Testis (tissue), 3 donors: ENCODE data around the gene PPP1R17. TPM values are rescaled to one million over a fixed set of nuclear protein-coding genes. Genes with fewer than 3 reads are reported as not detected.

ENCODE experiments used
- DNase-seq: peaks from one replicate; pipeline ENCODE4 v3.0.0-alpha.2; 2019
- H3K27ac ChIP-seq, 2 donors: fragments of 200-600 bp; sonication (generic); one replicate each; pipeline ENCODE4 v1.5.1; 2019
- H3K27me3 ChIP-seq: fragments of 200-600 bp; sonication (generic); one replicate; pipeline ENCODE4 v1.5.1; 2019
- H3K36me3 ChIP-seq: fragments of 200-600 bp; sonication (generic); one replicate; pipeline ENCODE4 v1.5.1; 2017; ENCODE audit warnings: low read depth; ENCODE audit errors: missing control alignments
- H3K4me1 ChIP-seq: fragments of 200-600 bp; sonication (generic); one replicate; pipeline ENCODE4 v1.5.1; 2019
- H3K4me3 ChIP-seq, 2 donors: fragments of 200-600 bp; sonication (generic); one replicate each; pipeline ENCODE4 v1.5.1; 2017 to 2019
- H3K9me3 ChIP-seq: fragments of 200-600 bp; sonication (generic); one replicate; pipeline ENCODE4 v1.5.1; 2017
- POLR2A ChIP-seq: fragments of 450-650 bp; IDR thresholded peaks from one replicate; pipeline ENCODE4 v1.6.1; 2017; ENCODE audit warnings: antibody characterized with exemption, mild to moderate bottlenecking, moderate library complexity
- WGBS, 2 donors: methylation state at CpG; one replicate each; pipeline ENCODE4 v1.1.5; 2018; 5-methylcytosine and 5-hydroxymethylcytosine counted together
- intact Hi-C: fragments of 100-400 bp; cut with DNase I; formaldehyde crosslinking; loops from one replicate; pipeline ENCODE4 v1.15.1; 2023; ENCODE audit warnings: low total_unique reads
- polyA plus RNA-seq: library from polyadenylated mRNA; stranded (reverse); fragments of 350-450 nt; fragmentation: Illumina TruSeq; extraction: RNeasy Lipid Tissue Mini Kit (QIAGEN cat#74804); gene quantifications from one replicate; pipeline ENCODE4 v1.2.3, GENCODE V29; 2014; ENCODE audit warnings: low read depth, low replicate concordance; ENCODE audit not compliant: insufficient read depth
- total RNA-seq, 2 donors: library from RNA; depleted of rRNA; stranded (reverse); fragments of >200 nt; gene quantifications; one replicate each; pipeline ENCODE4 v1.2.3, GENCODE V29; 2016
- TF ChIP-seq, protein P1 (sequence below), 3 experiments: fragments of 450-650 bp in 2 of 3; fragments of 200-600 bp in 1 of 3; sonication (generic) in 1 of 3; IDR thresholded peaks; one replicate each; pipeline ENCODE4 v1.5.1; 2016 to 2019; ENCODE audit warnings: antibody characterized with exemption in 3 of 3, mild to moderate bottlenecking in 2 of 3, moderate library complexity in 1 of 3

PPP1R17 gene
- total and polyA plus RNA-seq, 3 donors from 2014 or later, result 1.7 to 4.1 (median 2.4) TPM

- no peak for TF ChIP-seq POLR2A
- TF ChIP-seq, protein P1, sequence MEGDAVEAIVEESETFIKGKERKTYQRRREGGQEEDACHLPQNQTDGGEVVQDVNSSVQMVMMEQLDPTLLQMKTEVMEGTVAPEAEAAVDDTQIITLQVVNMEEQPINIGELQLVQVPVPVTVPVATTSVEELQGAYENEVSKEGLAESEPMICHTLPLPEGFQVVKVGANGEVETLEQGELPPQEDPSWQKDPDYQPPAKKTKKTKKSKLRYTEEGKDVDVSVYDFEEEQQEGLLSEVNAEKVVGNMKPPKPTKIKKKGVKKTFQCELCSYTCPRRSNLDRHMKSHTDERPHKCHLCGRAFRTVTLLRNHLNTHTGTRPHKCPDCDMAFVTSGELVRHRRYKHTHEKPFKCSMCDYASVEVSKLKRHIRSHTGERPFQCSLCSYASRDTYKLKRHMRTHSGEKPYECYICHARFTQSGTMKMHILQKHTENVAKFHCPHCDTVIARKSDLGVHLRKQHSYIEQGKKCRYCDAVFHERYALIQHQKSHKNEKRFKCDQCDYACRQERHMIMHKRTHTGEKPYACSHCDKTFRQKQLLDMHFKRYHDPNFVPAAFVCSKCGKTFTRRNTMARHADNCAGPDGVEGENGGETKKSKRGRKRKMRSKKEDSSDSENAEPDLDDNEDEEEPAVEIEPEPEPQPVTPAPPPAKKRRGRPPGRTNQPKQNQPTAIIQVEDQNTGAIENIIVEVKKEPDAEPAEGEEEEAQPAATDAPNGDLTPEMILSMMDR (IDR thresholded peaks at IDR 0.05), result no peak
- H3K27ac ChIP-seq, result no peak overlapping the region
- no peaks in the 10 kb centered on the region for H3K27me3 ChIP-seq
- intact Hi-C loops, result no loop called here
- WGBS, 2 donors, result 53 to 59% methylated on average over 5 of the region's 5 CpGs
- no peaks in the 10 kb centered on the region for H3K4me1 ChIP-seq
- H3K9me3 ChIP-seq, result no peaks in the 10 kb centered on the region
- H3K36me3 ChIP-seq, result no peaks in the 10 kb centered on the region
- no peak overlapping the region for H3K4me3 ChIP-seq
- DNase-seq, result no peak
These were observed 3.4 kb upstream of the PPP1R17 start for GRCh38 chr7:31683445-31684225.

DNA sequence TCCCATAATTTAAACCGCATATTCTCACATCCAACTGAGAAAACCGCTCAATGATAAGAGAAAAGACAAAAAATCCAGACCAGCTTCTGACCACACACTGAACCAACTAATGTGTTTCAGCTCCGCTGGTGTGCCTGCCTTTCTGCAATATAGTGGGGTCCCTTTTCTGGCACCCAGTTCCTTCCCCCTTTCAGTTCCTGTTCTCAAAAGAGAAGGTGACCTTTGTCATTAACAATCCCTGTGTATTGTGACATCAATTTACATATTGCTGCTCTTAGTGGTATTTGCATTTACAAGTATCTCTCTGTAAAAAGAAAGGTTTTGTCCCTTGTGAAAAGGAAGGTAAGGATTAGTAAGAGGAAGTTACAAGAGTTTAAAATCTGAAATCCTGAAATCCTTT is 1.4 kb downstream of the PPP1R17 start:
- 83 to 88% methylated on average over 3 of the region's 3 CpGs for WGBS, 2 donors
- intact Hi-C loops, result no loop called here
- Histone ChIP-seq H3K36me3 (no peaks in the 10 kb centered on the region), H3K4me3 (no peak overlapping the region), H3K27me3 (no peaks in the 10 kb centered on the region), H3K27ac (no peak overlapping the region), H3K9me3 (no peaks in the 10 kb centered on the region), H3K4me1 (no peaks in the 10 kb centered on the region)
- DNase-seq, result no peak
- TF ChIP-seq, protein P1 (IDR thresholded peaks at IDR 0.05), result no peak
- TF ChIP-seq POLR2A, result no peak

GRCh38 chr7:31688996-31689395 is 2.0 kb downstream of the PPP1R17 start:
- Histone ChIP-seq H3K27me3 (no peaks in the 10 kb centered on the region), H3K4me1 (no peaks in the 10 kb centered on the region), H3K36me3 (no peaks in the 10 kb centered on the region), H3K9me3 (no peaks in the 10 kb centered on the region), H3K4me3 (no peak overlapping the region), H3K27ac (no peak overlapping the region)
- DNase-seq, result no peak
- intact Hi-C loops, result no loop called here
- TF ChIP-seq POLR2A, result no peak
- TF ChIP-seq, protein P1 (IDR thresholded peaks at IDR 0.05), result no peak
- WGBS, 2 donors, result 55 to 59% methylated on average over 2 of the region's 2 CpGs

DNA sequence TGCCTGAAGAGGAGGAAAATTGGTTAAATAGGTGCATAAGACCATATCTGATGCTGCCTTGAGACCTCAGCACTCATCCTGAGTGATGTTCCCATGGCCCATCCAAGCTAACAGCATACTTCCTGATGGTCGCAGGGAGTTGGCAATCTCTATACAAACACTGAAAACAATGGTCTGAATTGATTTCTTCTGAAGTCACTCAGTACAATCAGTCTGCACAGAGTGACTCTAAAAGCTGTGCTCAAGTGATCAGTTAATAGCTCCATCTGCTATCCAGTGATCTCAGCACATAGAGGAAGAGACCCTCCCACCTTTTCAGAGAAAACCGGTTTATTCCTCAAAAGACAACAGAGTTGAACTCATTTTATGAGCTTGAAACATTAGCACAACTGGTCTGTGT is 3.9 kb downstream of the PPP1R17 start:
- 49 to 56% methylated on average over 2 of the region's 2 CpGs for WGBS, 2 donors
- intact Hi-C loops, result no loop called here
- DNase-seq, result no peak
- Histone ChIP-seq H3K36me3 (no peaks in the 10 kb centered on the region), H3K27ac (no peak overlapping the region), H3K4me3 (no peak overlapping the region), H3K27me3 (no peaks in the 10 kb centered on the region), H3K4me1 (no peaks in the 10 kb centered on the region), H3K9me3 (no peaks in the 10 kb centered on the region)
- no peak for TF ChIP-seq POLR2A
- TF ChIP-seq, protein P1 (IDR thresholded peaks at IDR 0.05), result no peak

GRCh38 chr7:31692451-31692850 is 5.4 kb downstream of the PPP1R17 start:
- DNase-seq, result no peak
- H3K27me3 ChIP-seq, result no peaks in the 10 kb centered on the region
- no peaks in the 10 kb centered on the region for H3K4me1 ChIP-seq
- no peak overlapping the region for H3K27ac ChIP-seq
- no peaks in the 10 kb centered on the region for H3K9me3 ChIP-seq
- WGBS, 2 donors, result 45 to 56% methylated on average over 5 of the region's 5 CpGs
- TF ChIP-seq, protein P1 (IDR thresholded peaks at IDR 0.05), result no peak
- TF ChIP-seq POLR2A, result no peak
- H3K36me3 ChIP-seq, result no peaks in the 10 kb centered on the region
- intact Hi-C loops, result no loop called here
- no peak overlapping the region for H3K4me3 ChIP-seq
